Gastrocnemius medialis (tissue), 4 donors: Measurements from ENCODE around the gene ADIPOR2. TPM values are rescaled to one million over a fixed set of nuclear protein-coding genes. Genes with fewer than 3 reads are reported as not detected.
A peak's percentile ranks its signal among the peaks of the same experiment; 100 is the strongest.

Experiments
- ATAC-seq, 2 donors: fragments of 150-250 bp; one replicate each; pipeline ENCODE4 v1.9.1; 2016
- DNase-seq, 2 donors: peaks; one replicate each; pipeline ENCODE4 v3.0.0-alpha.2; 2019
- H3K27ac ChIP-seq, 4 donors: fragments of 200-600 bp; sonication (generic); 1 replicate in 1 of 4; 2 replicates in 3 of 4; pipeline ENCODE4 v1.5.1; 2016 to 2018; ENCODE audit warnings: mild to moderate bottlenecking in 2 of 4, moderate library complexity in 1 of 4
- H3K27me3 ChIP-seq, 3 donors: fragments of 200-600 bp; sonication (generic) in 2 of 3; 1 replicate in 1 of 3; 2 replicates in 2 of 3; pipeline versions ENCODE4 v1.5.1 to v1.6.0; 2016 to 2019; ENCODE audit warnings: mild to moderate bottlenecking in 1 of 3, moderate library complexity in 1 of 3
- H3K36me3 ChIP-seq, 2 donors: fragments of 200-600 bp; sonication (generic) in 1 of 2; one replicate each; pipeline ENCODE4 v1.5.1; 2017 to 2018
- H3K4me1 ChIP-seq, 2 donors: fragments of 200-600 bp; sonication (generic) in 1 of 2; one replicate each; pipeline ENCODE4 v1.5.1; 2016 to 2017; ENCODE audit warnings: mild to moderate bottlenecking in 2 of 2
- H3K4me3 ChIP-seq, 4 donors: fragments of 200-600 bp; sonication (generic) in 3 of 4; 1 replicate in 1 of 4; 2 replicates in 3 of 4; pipeline ENCODE4 v1.5.1; 2016 to 2019; ENCODE audit warnings: mild to moderate bottlenecking in 2 of 4
- H3K9me3 ChIP-seq, 3 donors: fragments of 200-600 bp; sonication (generic) in 2 of 3; 1 replicate in 1 of 3; 2 replicates in 2 of 3; pipeline ENCODE4 v1.5.1; 2016 to 2019
- CTCF ChIP-seq, 5 experiments: fragments of 450-650 bp in 3 of 5; fragments of 200-600 bp in 2 of 5; sonication (generic) in 2 of 5; IDR thresholded peaks in 4 of 5; conservative IDR thresholded peaks in 1 of 5; 1 replicate in 4 of 5; 2 replicates in 1 of 5; pipeline ENCODE4 v1.5.1; 2016 to 2019; ENCODE audit warnings: antibody characterized with exemption in 5 of 5, mild to moderate bottlenecking in 3 of 5, moderate library complexity in 3 of 5
- POLR2A ChIP-seq, 2 donors: fragments of 450-650 bp; IDR thresholded peaks; one replicate each; pipeline ENCODE4 v1.6.1; 2017; ENCODE audit warnings: antibody characterized with exemption in 2 of 2, mild to moderate bottlenecking in 2 of 2, moderate library complexity in 2 of 2
- in situ Hi-C, 4 donors: fragments of 200-750 bp; cut with MboI; loops; one replicate each; pipeline versions ENCODE4 v1.15.0 to v1.8.0; 2017; ENCODE audit warnings: low sequenced_read_pairs in 4 of 4
- intact Hi-C: fragments of 100-400 bp; cut with DNase I; formaldehyde crosslinking; loops from one replicate; pipeline ENCODE4 v1.15.1; 2023; ENCODE audit warnings: low total_unique reads
- total RNA-seq, 4 donors: library from RNA; depleted of rRNA; stranded (reverse); fragments of >200 nt; gene quantifications; one replicate each; pipeline versions ENCODE4 v1.1.0 to v1.2.3, GENCODE V29; 2016

Gene ADIPOR2
- total RNA-seq, 4 donors from 2014 or later = 18.9 to 47.4 (median 25.1) TPM

GRCh38 chr12:1758887-1759286 is 68.0 kb downstream of the ADIPOR2 start:
- intact Hi-C loops = no loop called here
- no peak for ATAC-seq

DNA sequence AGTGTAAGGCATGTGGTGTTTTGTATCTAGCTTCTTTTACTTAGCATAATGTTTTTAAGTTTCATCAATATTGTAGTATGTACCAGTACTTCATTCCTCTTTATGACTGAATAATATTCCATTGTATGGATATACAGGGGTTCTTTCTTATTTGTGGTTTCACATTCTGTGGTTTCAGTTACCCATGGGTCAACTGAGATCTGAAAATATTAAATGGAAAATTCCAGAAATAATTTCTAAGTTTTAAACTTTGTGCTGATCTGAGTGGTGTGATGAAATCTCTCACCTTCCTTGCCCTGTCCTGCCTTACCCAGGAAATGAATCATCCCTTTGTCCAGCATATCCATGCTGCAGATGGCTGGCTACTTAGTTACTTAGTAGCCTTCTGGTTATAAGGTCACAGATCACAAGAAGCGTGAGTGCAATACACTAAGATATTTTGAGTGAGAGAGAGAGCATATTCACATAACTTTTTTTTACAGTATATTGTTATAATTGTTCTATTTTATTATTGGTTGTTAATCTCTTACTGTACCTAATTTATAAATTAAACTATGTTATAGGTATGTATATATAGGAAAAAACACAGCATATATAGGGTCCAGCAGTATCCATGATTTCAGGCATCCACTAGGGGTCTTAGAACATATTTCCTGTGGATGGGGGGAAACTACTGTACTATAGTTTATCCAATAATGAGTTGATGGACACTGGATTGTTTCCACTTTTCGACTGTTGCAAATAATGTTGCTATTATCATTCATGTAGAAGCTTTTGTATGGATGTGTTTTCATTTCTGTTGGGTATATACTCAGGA is 69.9 kb downstream of the ADIPOR2 start:
- DNase-seq (no peak), ATAC-seq (peak; percentile 91 to 98)
- H3K27ac ChIP-seq = peak overlapping the region in 2 of 4 donors; percentile 20 to 46
- H3K9me3 ChIP-seq = no peaks in the 10 kb centered on the region
- no peak overlapping the region for H3K4me3 ChIP-seq
- peaks cover 0 to 8% of the 10 kb centered on the region in 2 donors for H3K36me3 ChIP-seq
- intact Hi-C loops (no loop called here), in situ Hi-C loops (no loop called here)
- TF ChIP-seq CTCF (IDR thresholded peaks at IDR 0.05 in 4 of 5, conservative IDR thresholded peaks at IDR 0.05 in 1 of 5) (no peak), POLR2A (IDR thresholded peaks at IDR 0.05) (no peak)
- H3K4me1 ChIP-seq = peaks cover 36% of the 10 kb centered on the region in 2 donors
- H3K27me3 ChIP-seq = no peaks in the 10 kb centered on the region

More at GRCh38 chr12:1758887-1759286, 68.0 kb downstream of the ADIPOR2 start:
- Histone ChIP-seq H3K4me3 (no peak overlapping the region), H3K9me3 (no peaks in the 10 kb centered on the region), H3K27ac (peak overlapping the region in 1 of 4 donors; percentile 24), H3K36me3 (peaks cover 0 to 19% of the 10 kb centered on the region in 2 donors), H3K27me3 (no peaks in the 10 kb centered on the region), H3K4me1 (peaks cover 29 to 33% of the 10 kb centered on the region in 2 donors)
- in situ Hi-C loops = no loop called here
- no peak for DNase-seq
- TF ChIP-seq CTCF (IDR thresholded peaks at IDR 0.05 in 4 of 5, conservative IDR thresholded peaks at IDR 0.05 in 1 of 5) = no peak
- TF ChIP-seq POLR2A (IDR thresholded peaks at IDR 0.05) = no peak

DNA sequence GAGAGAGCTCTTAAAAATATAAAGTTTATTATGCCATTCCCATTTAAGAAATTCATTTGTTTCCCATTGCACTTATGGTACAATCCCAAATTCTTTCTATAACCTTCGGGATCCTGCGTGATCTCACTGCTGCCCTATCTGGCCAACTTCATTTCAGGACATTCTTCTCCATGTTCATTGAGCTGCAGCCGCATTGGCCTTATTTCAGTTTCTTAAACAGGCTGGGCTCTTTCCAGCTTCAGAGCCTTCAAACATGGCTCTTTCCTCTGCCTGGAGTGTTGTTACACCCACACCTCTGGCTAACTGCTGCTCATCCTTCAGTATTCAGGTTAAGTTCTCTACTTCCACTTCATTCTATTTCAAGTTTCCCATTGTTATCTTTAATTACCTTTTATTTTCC is 71.0 kb downstream of the ADIPOR2 start:
- H3K4me1 ChIP-seq = peaks cover 37 to 43% of the 10 kb centered on the region in 2 donors
- intact Hi-C loops (no loop called here), in situ Hi-C loops (no loop called here)
- no peaks in the 10 kb centered on the region for H3K9me3 ChIP-seq
- H3K27me3 ChIP-seq = no peaks in the 10 kb centered on the region
- H3K27ac ChIP-seq = no peak overlapping the region
- no peak for TF ChIP-seq POLR2A (IDR thresholded peaks at IDR 0.05)
- TF ChIP-seq CTCF (IDR thresholded peaks at IDR 0.05 in 4 of 5, conservative IDR thresholded peaks at IDR 0.05 in 1 of 5) = no peak
- H3K4me3 ChIP-seq = no peak overlapping the region
- peaks cover 0 to 8% of the 10 kb centered on the region in 2 donors for H3K36me3 ChIP-seq
- no peak for DNase-seq
- ATAC-seq = no peak

GRCh38 chr12:1763153-1763552 is 72.3 kb downstream of the ADIPOR2 start:
- in situ Hi-C loops = no loop called here
- ATAC-seq = no peak

More at GRCh38 chr12:1763153-1763552, 72.3 kb downstream of the ADIPOR2 start:
- Histone ChIP-seq H3K27ac (no peak overlapping the region), H3K36me3 (no peaks in the 10 kb centered on the region), H3K27me3 (no peaks in the 10 kb centered on the region), H3K9me3 (no peaks in the 10 kb centered on the region), H3K4me3 (no peak overlapping the region), H3K4me1 (peaks cover 46 to 53% of the 10 kb centered on the region in 2 donors)
- TF ChIP-seq CTCF (IDR thresholded peaks at IDR 0.05 in 4 of 5, conservative IDR thresholded peaks at IDR 0.05 in 1 of 5) = no peak
- no peak for TF ChIP-seq POLR2A (IDR thresholded peaks at IDR 0.05)
- intact Hi-C loops = no loop called here
- DNase-seq = no peak
